ENCODE data around the gene TMEM240.

The TMEM240 gene

DNA sequence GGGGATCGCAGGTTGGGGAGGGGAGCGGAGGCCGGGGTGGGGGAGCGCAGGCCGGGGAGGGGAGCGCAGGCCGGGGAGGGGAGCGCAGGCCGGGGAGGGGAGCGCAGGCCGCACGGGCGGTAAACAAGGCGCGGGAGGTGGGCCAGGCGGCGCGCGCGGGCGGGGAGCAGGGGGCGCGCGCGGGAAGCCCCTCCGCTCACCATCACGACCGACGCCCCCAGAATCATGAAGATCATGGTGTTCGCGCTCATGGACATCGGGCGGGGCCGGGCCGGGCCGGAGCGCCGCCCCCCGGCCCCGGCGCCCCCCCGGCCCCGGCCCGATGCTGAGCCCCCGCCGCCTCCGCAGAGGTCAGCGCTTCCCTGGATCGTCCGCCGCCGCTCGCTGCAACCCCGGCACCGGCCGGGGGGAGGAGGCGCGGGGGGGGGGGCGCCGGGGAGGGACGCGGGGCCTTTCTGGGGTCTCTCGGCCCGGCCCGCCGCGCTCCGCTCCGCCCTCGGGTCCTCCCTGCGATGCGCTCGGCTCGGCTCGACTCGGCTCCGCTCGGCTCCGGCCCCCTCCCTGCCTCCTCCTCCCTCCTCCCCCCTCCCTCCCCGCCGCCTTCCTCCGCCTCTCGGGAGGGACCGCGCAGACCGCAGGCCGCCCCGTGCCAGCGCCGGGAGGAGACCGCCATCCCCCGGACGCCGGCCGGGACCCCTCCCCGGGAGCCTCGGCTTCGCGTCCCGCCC lies at the start of gene TMEM240:
TMEM240 (minus strand) TSS at position 535 of the 728 bp plus-strand sequence; CDS start at position 257, 278 bp downstream.
- Histone ChIP-seq H3K4me3 (ENCODE audit: severe bottlenecking) (no peak within 1 kb of the TSS), H3K36me3 (ENCODE audit: low read depth) (peaks cover 19% of the 10 kb centered on the region), H3K27me3 (ENCODE audit: insufficient read depth, poor library complexity, severe bottlenecking) (no peaks in the 10 kb centered on the region), H3K4me1 (ENCODE audit: insufficient read depth, poor library complexity, severe bottlenecking) (no peaks in the 10 kb centered on the region), H3K27ac (ENCODE audit: poor library complexity, severe bottlenecking) (no peak within 1 kb of the TSS), H3K9me3 (ENCODE audit: severe bottlenecking) (no peaks in the 10 kb centered on the region)
- TF ChIP-seq, protein P1, sequence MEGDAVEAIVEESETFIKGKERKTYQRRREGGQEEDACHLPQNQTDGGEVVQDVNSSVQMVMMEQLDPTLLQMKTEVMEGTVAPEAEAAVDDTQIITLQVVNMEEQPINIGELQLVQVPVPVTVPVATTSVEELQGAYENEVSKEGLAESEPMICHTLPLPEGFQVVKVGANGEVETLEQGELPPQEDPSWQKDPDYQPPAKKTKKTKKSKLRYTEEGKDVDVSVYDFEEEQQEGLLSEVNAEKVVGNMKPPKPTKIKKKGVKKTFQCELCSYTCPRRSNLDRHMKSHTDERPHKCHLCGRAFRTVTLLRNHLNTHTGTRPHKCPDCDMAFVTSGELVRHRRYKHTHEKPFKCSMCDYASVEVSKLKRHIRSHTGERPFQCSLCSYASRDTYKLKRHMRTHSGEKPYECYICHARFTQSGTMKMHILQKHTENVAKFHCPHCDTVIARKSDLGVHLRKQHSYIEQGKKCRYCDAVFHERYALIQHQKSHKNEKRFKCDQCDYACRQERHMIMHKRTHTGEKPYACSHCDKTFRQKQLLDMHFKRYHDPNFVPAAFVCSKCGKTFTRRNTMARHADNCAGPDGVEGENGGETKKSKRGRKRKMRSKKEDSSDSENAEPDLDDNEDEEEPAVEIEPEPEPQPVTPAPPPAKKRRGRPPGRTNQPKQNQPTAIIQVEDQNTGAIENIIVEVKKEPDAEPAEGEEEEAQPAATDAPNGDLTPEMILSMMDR (IDR thresholded peaks at IDR 0.05; ENCODE audit: poor library complexity, severe bottlenecking): no peak
- ATAC-seq (ENCODE audit: low read depth) (no peak), DNase-seq (ENCODE audit: low spot score) (peak; percentile 58)

DNA sequence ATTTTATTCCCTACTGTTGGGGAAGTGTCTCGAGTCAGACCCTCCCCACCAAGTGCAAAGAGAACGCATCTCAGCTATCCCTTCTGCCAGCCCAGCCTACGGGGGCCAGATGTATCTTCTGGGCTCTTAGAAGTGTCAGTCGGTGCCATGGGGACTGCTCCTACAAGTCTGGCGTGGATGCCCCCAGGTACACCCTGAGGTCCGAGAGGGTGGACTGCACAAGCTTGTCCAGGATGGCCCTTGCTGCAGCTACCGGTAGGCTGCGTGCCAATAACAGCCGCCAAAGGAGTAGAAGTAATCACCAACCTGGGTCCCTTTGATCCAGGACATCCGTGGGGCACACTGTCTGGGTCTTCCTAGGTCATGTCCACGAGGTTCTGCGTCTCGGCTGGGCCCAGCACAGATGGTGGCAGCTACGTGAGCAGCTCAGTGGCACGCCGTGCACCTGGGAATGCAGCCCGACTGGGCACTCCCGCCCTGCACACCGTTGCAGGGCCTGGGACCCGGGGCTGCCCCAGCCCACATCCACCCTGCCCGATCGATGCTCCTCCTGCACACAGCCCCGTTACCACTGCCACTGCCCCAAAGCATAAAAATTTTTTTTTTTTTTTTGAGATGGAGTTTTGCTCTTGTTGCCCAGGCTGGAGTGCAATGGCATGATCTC lies 43.1 kb upstream of the TMEM240 start:
- Histone ChIP-seq H3K27me3 (ENCODE audit: insufficient read depth, poor library complexity, severe bottlenecking) (no peaks in the 10 kb centered on the region), H3K36me3 (ENCODE audit: low read depth) (no peaks in the 10 kb centered on the region), H3K4me1 (ENCODE audit: insufficient read depth, poor library complexity, severe bottlenecking) (no peaks in the 10 kb centered on the region), H3K4me3 (ENCODE audit: severe bottlenecking) (no peak overlapping the region), H3K27ac (ENCODE audit: poor library complexity, severe bottlenecking) (no peak overlapping the region), H3K9me3 (ENCODE audit: severe bottlenecking) (no peaks in the 10 kb centered on the region)
- TF ChIP-seq, protein P1 (IDR thresholded peaks at IDR 0.05; ENCODE audit: poor library complexity, severe bottlenecking): no peak
- ATAC-seq (ENCODE audit: low read depth) (no peak), DNase-seq (ENCODE audit: low spot score) (no peak)

DNA sequence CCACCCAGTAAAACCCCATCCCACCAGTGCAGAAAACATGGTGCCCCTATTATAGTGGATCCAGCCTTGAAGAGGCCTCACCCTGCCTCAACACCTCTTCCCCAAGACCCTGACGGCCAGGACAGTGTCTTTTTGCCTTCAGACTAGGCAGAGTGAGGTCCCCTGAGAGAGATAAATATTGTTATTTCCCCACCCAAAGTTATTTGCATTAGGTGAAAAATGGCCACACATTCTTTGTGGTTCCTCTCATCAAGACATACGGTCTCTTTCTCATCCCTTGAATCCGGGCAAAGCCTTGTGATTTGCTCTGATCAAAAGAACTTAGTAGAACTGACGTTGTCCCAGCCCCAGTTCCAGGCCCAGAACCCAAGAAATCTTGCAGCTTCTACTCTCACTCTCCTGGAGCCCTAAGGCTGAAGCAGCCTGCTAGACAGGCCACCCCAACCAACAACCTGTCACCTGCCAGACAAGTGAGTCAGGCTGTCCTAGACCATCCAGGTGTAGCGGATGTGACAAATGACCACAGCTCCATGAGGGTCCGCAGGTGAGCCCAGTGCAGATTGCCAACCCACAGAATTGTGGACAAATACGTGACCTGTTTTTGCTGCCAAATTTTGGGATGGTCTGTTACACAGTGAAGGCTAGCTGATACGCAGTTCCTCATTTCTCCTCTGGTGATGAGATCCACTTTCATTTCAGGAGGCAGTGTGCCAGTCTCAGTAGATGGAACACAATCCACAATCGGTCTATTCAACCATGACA lies 42.3 kb upstream of the TMEM240 start:
- no peak overlapping the region for H3K4me3 ChIP-seq (ENCODE audit: severe bottlenecking)
- no peaks in the 10 kb centered on the region for H3K4me1 ChIP-seq (ENCODE audit: insufficient read depth, poor library complexity, severe bottlenecking)
- H3K27me3 ChIP-seq (ENCODE audit: insufficient read depth, poor library complexity, severe bottlenecking): no peaks in the 10 kb centered on the region
- H3K36me3 ChIP-seq (ENCODE audit: low read depth): no peaks in the 10 kb centered on the region
- H3K27ac ChIP-seq (ENCODE audit: poor library complexity, severe bottlenecking): no peak overlapping the region
- DNase-seq (ENCODE audit: low spot score) (no peak), ATAC-seq (ENCODE audit: low read depth) (no peak)
- no peaks in the 10 kb centered on the region for H3K9me3 ChIP-seq (ENCODE audit: severe bottlenecking)
- TF ChIP-seq, protein P1 (IDR thresholded peaks at IDR 0.05; ENCODE audit: poor library complexity, severe bottlenecking): no peak

DNA sequence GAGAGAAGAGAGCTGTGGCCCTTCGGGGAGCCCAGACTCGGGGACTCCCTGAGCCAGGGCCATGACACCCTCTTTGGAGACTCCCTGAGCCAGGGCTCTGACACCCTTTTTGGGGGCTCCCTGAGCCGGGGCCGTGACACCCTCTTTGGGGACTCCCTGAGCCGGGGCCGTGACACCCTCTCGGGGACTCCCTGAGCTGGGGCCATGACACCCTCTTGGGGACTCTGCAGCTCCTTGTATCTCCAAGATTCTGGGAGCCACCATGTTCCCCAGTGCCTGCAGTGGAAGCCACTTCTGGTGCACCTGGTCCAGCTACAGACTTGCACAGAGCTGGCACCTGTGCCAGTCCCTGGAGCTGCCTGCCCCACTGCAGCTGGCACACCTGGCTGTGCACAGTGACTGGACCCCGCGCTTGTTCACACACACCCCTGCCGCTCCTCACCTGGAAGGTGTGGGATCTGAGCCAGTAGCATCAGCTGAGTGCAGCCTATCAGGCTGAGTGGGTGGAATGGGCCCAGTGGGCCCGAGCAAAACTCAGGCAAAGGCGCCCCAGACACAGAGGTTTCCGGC lies 38.0 kb upstream of the TMEM240 start:
- Histone ChIP-seq H3K4me1 (ENCODE audit: insufficient read depth, poor library complexity, severe bottlenecking) (peaks cover 8% of the 10 kb centered on the region), H3K4me3 (ENCODE audit: severe bottlenecking) (no peak overlapping the region), H3K9me3 (ENCODE audit: severe bottlenecking) (no peaks in the 10 kb centered on the region), H3K27me3 (ENCODE audit: insufficient read depth, poor library complexity, severe bottlenecking) (no peaks in the 10 kb centered on the region), H3K36me3 (ENCODE audit: low read depth) (no peaks in the 10 kb centered on the region), H3K27ac (ENCODE audit: poor library complexity, severe bottlenecking) (no peak overlapping the region)
- ATAC-seq (ENCODE audit: low read depth): no peak
- TF ChIP-seq, protein P1 (IDR thresholded peaks at IDR 0.05; ENCODE audit: poor library complexity, severe bottlenecking): no peak
- DNase-seq (ENCODE audit: low spot score): no peak
